Activated naive CD8-positive, alpha-beta T cell (primary cell): ENCODE results near the gene PHF21B.
"Not testable (repeated sequence)": the region's sequence is repeated elsewhere in the genome, so short reads cannot be mapped to it uniquely, and the experiment has no call there.

ENCODE experiments used
- H3K27ac Mint-ChIP-seq: one replicate; pipeline ENCODE4 v1.8.0; 2021; ENCODE audit warnings: mixed read lengths
- H3K27me3 Mint-ChIP-seq: one replicate; pipeline ENCODE4 v1.8.0; 2021; ENCODE audit warnings: mixed read lengths
- H3K36me3 Mint-ChIP-seq: one replicate; pipeline ENCODE4 v1.8.0; 2021; ENCODE audit warnings: mixed read lengths
- H3K4me1 Mint-ChIP-seq: one replicate; pipeline ENCODE4 v1.8.0; 2021; ENCODE audit warnings: low read depth, mixed read lengths
- H3K4me3 Mint-ChIP-seq: one replicate; pipeline ENCODE4 v1.8.0; 2021; ENCODE audit warnings: mild to moderate bottlenecking, mixed read lengths
- H3K9me3 Mint-ChIP-seq: one replicate; pipeline ENCODE4 v1.8.0; 2021; ENCODE audit warnings: low read depth, mixed read lengths

The PHF21B gene

DNA sequence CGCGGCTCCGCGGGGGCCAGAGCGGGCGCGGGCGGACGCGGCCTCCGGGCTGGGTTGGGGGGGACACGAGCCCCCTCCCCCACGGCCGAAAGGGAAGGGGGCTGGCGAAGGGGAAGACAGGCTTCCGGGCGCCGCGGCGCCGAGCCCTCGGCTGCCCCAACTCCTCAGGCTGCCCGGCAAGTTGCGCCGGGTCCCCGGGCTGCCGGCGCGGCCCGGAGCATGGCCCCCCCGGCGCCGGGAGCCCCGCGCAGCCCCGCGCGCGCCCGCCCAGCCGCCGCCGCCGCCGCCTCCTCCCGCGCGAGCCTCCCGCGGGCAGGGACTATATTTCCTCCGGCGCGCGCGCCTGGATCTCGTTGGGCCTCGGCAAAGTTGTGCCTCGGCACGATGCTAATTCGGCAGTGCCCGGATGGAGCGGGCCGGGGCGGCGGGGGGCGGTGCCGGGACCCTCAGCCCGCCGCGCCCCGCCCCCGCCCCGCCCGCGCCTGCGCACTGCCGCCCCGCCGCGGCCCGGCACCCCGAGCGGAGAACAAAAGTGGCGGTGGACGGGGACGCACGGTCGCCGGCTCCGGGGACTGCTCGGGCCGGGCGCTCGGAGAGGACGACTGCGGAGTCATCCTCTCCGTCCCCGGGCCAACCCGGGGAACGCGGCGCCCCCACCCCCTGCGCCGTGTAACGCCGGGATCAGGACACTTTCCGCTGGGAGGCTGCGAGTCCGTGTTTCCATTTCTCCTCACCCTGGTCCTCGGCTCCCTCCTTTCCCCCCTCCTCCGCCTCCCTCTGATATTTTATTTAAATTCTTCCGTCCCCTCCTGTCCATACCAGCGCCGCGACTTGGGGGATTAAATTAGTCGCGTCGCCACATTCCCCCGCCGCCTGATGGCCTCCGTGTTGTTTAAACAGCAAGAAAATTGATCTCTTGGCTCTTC lies at the start of gene PHF21B:
Gene PHF21B (minus strand): TSS at position 400 of the 926 bp plus-strand sequence. CDS start 456 bp downstream, outside the sequence.
- Mint-ChIP-seq H3K36me3 (no peaks in the 10 kb centered on the region), H3K4me1 (peaks cover 15% of the 10 kb centered on the region), H3K27ac (no peak within 1 kb of the TSS), H3K9me3 (no peaks in the 10 kb centered on the region), H3K4me3 (peak within 1 kb of the TSS; percentile 91), H3K27me3 (peaks cover 46% of the 10 kb centered on the region)

- Mint-ChIP-seq H3K27me3 (no peaks in the 10 kb centered on the region), H3K4me1 (peaks cover 16% of the 10 kb centered on the region), H3K27ac (no peak overlapping the region), H3K36me3 (no peaks in the 10 kb centered on the region), H3K9me3 (no peaks in the 10 kb centered on the region), H3K4me3 (no peak overlapping the region)
These were observed 49.5 kb upstream of the PHF21B start for GRCh38 chr22:45059296-45059695.

DNA sequence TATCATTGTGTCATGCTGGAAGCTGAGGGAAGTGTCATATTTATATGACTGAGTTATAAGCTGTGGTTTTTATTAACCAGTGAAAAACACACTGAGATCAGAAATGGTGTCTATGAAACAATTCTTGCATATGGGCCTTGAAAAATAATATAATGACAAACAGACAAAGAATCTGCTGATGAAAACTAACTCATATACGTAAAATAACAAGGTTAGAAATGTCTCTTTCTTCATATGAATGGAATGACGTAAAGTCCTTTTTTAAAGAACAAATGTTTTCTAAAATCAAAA lies 48.8 kb upstream of the PHF21B start:
- H3K36me3 Mint-ChIP-seq, result no peaks in the 10 kb centered on the region
- no peak overlapping the region for H3K4me3 Mint-ChIP-seq
- no peaks in the 10 kb centered on the region for H3K9me3 Mint-ChIP-seq
- H3K27ac Mint-ChIP-seq, result no peak overlapping the region
- H3K4me1 Mint-ChIP-seq, result peaks cover 11% of the 10 kb centered on the region
- no peaks in the 10 kb centered on the region for H3K27me3 Mint-ChIP-seq

DNA sequence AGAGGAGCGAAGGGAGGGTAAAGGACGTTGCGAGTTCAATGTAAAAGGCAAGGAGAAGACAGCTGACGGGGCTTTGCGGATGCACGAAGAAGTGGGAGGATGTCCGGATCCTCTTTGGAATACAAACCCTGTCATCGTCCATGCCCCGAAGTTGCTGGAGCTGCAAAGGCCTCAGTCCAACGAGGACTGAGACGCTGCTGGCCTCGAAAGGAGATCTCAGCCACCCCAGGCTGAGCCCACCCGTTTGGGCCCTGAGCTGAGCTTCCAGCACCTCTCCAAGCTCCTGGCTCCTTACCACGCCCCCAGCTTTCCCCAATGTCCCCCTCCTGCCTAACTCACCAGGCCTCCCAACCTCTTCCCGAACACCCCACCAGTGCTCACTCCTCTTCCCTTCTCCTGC lies 46.1 kb upstream of the PHF21B start:
- H3K27ac Mint-ChIP-seq, result no peak overlapping the region
- H3K9me3 Mint-ChIP-seq, result no peaks in the 10 kb centered on the region
- H3K36me3 Mint-ChIP-seq, result no peaks in the 10 kb centered on the region
- H3K4me1 Mint-ChIP-seq, result peaks cover 10% of the 10 kb centered on the region
- no peaks in the 10 kb centered on the region for H3K27me3 Mint-ChIP-seq
- no peak overlapping the region for H3K4me3 Mint-ChIP-seq

DNA sequence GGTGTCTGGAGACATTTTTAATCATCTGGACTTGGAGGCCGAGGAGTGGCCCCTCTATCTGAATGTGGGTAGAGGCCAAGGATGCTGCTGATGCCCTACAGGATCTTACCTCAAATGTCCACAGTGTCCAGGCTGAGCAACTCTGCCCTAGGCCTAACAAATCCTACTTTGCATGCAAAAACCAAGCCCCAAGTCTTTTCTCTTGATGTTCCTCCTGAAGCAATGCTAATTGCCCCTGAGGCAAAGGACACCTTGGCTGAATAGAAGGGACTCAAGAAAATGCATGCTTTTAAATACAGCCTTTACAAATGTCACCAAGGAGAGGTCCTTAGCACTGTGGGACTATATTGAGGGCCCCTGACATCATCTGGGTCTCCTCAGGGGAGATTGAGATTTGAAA lies 43.8 kb upstream of the PHF21B start:
- H3K27ac Mint-ChIP-seq, result no peak overlapping the region
- H3K4me3 Mint-ChIP-seq, result no peak overlapping the region
- H3K36me3 Mint-ChIP-seq, result no peaks in the 10 kb centered on the region
- peaks cover 4% of the 10 kb centered on the region for H3K27me3 Mint-ChIP-seq
- no peaks in the 10 kb centered on the region for H3K9me3 Mint-ChIP-seq
- peaks cover 8% of the 10 kb centered on the region for H3K4me1 Mint-ChIP-seq

DNA sequence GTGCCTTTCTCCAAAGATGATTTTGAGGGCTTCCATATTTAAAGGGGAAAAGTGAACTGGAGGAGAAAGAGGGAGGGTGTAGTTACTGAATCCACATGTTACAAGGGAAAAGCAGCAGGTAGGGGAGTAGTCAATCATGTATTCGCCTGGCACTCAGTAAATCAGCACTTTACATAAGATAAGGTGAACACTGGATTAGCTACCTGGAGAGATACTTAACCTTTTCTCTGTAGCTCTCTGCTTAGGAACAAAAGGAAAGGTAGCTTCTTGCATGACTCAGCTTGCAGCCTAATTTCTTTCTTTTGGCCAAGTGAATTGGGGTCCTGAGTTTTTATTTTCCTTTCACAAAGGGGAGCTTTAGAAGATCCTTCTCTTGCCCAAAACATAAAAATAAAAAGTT lies 43.3 kb upstream of the PHF21B start:
- H3K36me3 Mint-ChIP-seq, result no peaks in the 10 kb centered on the region
- H3K27me3 Mint-ChIP-seq, result peaks cover 5% of the 10 kb centered on the region
- H3K4me1 Mint-ChIP-seq, result peaks cover 3% of the 10 kb centered on the region
- no peak overlapping the region for H3K27ac Mint-ChIP-seq
- H3K4me3 Mint-ChIP-seq, result no peak overlapping the region
- no peaks in the 10 kb centered on the region for H3K9me3 Mint-ChIP-seq

DNA sequence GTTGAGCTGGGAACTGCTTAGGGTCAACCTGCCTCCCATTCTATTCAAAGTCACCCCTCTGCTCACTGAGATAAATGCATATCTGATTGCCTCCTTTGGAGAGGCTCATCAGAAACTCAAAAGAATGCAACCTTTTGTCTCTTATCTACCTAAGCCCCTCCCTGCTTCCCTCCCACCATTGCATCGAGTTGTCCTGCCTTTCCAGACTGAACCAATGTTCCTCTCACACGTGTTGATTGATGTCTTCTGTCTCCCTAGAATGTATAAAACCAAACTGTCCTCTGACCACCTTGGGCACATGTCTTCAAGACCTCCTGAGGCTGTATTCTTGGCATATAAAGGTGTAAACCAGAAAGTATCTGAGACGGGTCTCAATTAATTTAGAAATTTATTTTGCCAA lies 42.9 kb upstream of the PHF21B start:
- not testable (repeated sequence) for H3K36me3 Mint-ChIP-seq, H3K9me3 Mint-ChIP-seq, H3K27me3 Mint-ChIP-seq, H3K27ac Mint-ChIP-seq, H3K4me3 Mint-ChIP-seq, H3K4me1 Mint-ChIP-seq

GRCh38 chr22:45051946-45052345 lies 42.1 kb upstream of the PHF21B start:
- Mint-ChIP-seq H3K36me3 (no peaks in the 10 kb centered on the region), H3K27ac (no peak overlapping the region), H3K4me1 (no peaks in the 10 kb centered on the region), H3K4me3 (no peak overlapping the region), H3K27me3 (peaks cover 5% of the 10 kb centered on the region), H3K9me3 (no peaks in the 10 kb centered on the region)

DNA sequence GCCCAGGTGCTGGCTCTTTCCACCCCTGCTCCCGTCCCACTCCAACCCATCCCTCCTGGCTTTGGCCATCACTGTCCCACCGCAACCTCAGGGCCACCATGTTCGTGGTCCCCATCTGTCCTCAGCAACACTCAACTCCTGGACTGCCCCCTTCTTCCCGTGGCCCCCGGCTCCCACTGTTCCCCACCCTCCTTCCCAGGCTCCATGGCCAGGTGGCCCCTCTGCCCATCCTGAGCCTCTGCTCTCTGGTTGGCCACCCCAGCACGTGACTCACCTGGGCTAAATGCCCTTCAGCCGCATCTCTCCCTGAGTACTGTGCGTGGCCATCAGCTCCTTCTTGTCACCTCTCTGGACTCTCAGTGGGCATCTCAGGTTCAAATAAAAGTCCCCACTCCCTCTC lies 41.6 kb upstream of the PHF21B start:
- Mint-ChIP-seq H3K27ac (no peak overlapping the region), H3K9me3 (no peaks in the 10 kb centered on the region), H3K4me1 (no peaks in the 10 kb centered on the region), H3K36me3 (no peaks in the 10 kb centered on the region), H3K4me3 (no peak overlapping the region), H3K27me3 (peaks cover 5% of the 10 kb centered on the region)

- Mint-ChIP-seq H3K36me3 (no peaks in the 10 kb centered on the region), H3K9me3 (no peaks in the 10 kb centered on the region), H3K4me1 (no peaks in the 10 kb centered on the region), H3K4me3 (no peak overlapping the region), H3K27ac (no peak overlapping the region), H3K27me3 (peaks cover 11% of the 10 kb centered on the region)
These were observed 37.5 kb upstream of the PHF21B start for GRCh38 chr22:45047260-45047659.

- H3K4me1 Mint-ChIP-seq, result no peaks in the 10 kb centered on the region
- no peaks in the 10 kb centered on the region for H3K9me3 Mint-ChIP-seq
- peaks cover 12% of the 10 kb centered on the region for H3K27me3 Mint-ChIP-seq
- no peak overlapping the region for H3K4me3 Mint-ChIP-seq
- H3K27ac Mint-ChIP-seq, result no peak overlapping the region
- H3K36me3 Mint-ChIP-seq, result no peaks in the 10 kb centered on the region
These were observed 35.4 kb upstream of the PHF21B start for GRCh38 chr22:45045208-45045607.

- Mint-ChIP-seq H3K27ac (no peak overlapping the region), H3K4me3 (no peak overlapping the region), H3K36me3 (no peaks in the 10 kb centered on the region), H3K9me3 (no peaks in the 10 kb centered on the region), H3K4me1 (no peaks in the 10 kb centered on the region), H3K27me3 (peaks cover 7% of the 10 kb centered on the region)
These were observed 32.5 kb upstream of the PHF21B start for GRCh38 chr22:45042263-45042662.

DNA sequence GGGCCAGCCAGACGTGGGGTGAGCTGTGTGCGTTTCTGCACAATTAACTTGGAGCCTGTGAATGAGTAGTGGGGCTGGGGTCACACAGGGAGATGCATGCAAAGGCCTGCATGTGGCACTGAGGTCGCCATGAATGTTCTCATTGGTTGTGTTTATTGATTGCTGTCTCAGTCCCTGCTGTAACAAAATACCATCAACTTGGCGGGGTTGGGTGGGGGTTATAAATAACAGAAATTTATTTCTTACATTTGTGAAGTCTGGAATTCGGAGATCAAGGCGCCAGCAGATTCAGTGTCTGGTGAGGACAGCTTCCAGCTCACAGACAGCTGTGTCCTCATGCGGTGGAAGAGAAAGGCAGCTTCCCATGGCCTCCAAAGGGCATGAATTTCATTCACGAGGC lies 29.3 kb upstream of the PHF21B start:
- Mint-ChIP-seq H3K9me3 (no peaks in the 10 kb centered on the region), H3K27ac (no peak overlapping the region), H3K36me3 (no peaks in the 10 kb centered on the region), H3K27me3 (peaks cover 6% of the 10 kb centered on the region), H3K4me1 (no peaks in the 10 kb centered on the region), H3K4me3 (no peak overlapping the region)

DNA sequence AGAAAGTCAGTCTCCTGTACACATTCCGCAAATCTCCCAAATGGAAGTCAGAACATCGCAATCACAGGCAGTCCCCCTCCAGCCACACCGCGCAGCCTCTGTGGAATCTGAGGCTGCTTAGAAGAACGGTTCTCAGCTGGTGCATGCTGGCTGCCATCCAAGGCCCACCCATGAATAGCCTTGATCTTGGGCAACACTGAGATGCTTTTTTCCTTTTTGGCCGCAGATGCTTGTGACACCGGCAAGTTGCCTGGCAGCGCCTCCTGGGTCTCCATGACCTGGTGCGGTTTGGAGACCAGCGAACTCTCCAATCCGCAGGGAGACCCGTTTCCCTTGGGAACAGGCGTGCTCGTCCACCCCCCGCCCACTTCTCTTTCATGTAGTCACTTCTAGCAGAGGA lies 26.3 kb upstream of the PHF21B start:
- Mint-ChIP-seq H3K4me3 (no peak overlapping the region), H3K27ac (no peak overlapping the region), H3K36me3 (no peaks in the 10 kb centered on the region), H3K27me3 (peaks cover 5% of the 10 kb centered on the region), H3K4me1 (no peaks in the 10 kb centered on the region), H3K9me3 (no peaks in the 10 kb centered on the region)

- Mint-ChIP-seq H3K9me3 (no peaks in the 10 kb centered on the region), H3K27ac (no peak overlapping the region), H3K27me3 (peaks cover 5% of the 10 kb centered on the region), H3K36me3 (no peaks in the 10 kb centered on the region), H3K4me3 (no peak overlapping the region), H3K4me1 (no peaks in the 10 kb centered on the region)
These were observed 25.0 kb upstream of the PHF21B start for GRCh38 chr22:45034821-45035220.

- Mint-ChIP-seq H3K4me3 (no peak overlapping the region), H3K27me3 (peaks cover 6% of the 10 kb centered on the region), H3K4me1 (no peaks in the 10 kb centered on the region), H3K9me3 (no peaks in the 10 kb centered on the region), H3K36me3 (no peaks in the 10 kb centered on the region), H3K27ac (no peak overlapping the region)
These were observed 24.4 kb upstream of the PHF21B start for GRCh38 chr22:45034156-45034555.
